GM18511 (cell line): Measurements from ENCODE around the gene SLC66A1.

Experiments used
- ATAC-seq: cut with Tn5 transposase; IDR thresholded peaks from one replicate; pipeline ENCODE4 v1.9.1; 2021; ENCODE audit warnings: mild to moderate bottlenecking, moderate library complexity; ENCODE audit not compliant: unreplicated experiment

Gene SLC66A1

DNA sequence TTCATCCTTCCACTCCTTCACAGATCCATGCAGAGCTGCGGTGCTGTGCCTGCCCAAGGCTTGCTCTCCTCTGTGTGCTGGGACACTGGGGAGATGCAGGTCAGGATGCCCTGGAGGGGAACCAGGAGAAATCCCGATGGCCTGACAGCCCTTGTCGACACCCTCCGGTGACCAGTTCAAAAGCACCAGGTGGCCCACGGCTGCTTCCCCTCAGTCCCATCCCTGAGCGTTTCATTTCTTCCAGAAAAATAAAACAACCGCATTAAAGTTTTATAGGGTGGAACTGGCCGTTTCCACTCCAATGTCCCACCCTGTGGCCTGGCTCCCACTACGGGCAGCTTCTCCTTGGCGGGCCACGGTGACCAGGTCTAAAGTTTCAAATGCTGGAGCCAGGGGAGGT is 48.3 kb downstream of the SLC66A1 start:
- ATAC-seq: no peak

DNA sequence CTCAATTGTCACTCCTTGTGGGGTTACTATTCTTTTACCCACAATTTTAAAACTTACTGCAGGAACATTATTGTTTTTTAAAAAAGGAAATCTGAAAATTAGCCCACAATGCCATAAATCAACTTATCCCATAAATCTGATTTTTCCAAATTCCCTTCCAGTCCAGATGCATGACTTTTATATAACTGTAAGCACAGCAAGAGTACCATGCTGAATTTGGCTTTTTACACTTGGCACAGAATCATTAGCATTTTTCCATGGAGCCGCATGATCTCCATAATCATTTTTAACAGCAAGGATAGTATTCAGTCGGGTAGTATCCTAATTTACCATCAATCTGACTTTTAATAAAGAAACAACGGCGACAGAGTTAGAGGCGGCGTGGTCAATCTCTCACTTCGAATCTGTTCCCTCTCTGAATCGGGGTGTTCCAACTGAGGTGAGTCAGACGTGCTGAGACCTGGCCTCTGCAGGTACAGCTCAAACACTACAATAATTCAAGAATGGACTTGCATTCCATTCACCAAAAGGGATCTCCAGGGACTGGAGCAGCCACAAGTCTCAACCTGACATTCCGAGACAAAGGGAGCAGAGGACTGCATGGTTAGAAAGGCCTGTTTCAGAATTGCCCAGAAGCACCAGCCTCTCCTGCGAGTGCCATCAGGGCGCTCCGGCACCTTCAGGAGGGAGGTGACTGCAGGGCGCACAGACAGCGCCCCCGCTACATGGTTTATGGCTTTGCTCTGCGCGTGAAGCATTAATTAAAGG is 48.9 kb downstream of the SLC66A1 start:
- no peak for ATAC-seq

DNA sequence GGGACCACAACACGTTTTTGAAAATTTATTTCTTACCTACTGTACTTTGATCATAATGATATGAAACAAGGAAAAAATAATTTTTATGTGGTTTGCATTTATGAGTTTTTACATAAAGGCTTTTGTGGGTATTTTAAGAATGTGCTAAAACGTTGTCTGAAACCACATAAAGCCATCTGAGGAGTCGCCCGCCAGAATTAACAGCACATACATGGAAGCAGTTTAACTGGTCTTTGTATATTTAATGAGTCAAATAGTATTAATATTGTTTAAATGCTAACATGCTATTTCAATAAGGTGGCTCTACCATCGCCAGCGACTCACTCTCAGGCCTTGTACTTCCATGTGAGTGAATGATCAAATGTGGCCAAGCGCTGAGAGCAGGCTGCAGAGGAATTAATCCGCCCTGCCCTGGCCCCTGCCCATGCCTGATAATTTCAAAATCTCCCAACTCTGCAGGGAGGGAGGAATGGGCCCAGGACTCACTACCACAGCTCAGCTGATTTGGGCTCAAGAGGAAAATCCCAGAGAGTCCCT is 49.6 kb downstream of the SLC66A1 start:
- ATAC-seq: no peak

DNA sequence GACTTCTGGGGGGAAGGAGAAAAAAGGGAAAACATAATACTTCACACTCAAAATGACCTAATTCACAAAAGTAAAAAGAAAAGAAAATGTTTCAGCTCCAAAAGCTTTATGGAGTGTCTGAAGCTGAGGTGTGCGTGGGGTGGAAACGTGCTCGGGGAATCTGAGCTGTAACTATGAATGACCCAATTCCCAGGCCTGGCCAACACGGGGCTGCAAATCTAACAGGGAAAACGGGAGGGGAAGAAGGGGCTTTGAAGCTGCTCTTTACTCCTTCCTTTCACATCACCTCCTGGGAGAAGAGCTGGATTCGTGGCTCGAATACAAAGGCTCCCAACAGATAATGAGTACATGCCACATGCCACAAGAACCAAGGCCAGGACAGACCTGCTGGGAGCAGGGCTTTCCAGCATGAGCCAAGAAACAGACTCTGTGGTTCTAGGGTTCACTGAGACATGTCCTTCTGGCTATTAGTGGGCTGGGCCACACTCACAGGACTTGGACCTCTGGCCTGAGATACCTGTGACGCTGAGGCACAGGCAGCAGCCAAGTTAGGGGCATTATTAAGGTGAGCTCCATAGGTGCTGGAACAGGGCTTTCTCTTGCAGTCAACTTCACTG is 51.5 kb downstream of the SLC66A1 start:
- ATAC-seq: no peak

DNA sequence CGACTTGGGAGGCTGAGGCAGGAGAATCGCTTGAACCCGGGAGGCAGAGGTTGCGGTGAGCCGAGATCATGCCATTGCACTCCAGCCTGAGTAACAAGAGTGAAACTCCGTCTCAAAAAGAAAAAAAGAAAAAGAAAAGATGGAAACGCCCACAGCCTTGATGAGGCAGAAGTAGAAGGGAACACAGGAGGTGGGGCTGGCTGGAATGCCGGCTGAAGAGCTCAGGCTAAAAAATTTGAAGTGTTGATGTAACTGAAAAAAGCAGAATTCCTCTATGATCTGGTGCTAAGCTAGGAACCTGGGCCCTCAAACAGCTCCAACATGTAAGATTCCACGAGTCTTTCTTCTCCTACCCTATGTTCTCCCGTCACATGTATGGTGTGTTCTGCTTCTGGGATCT is 53.6 kb downstream of the SLC66A1 start:
- ATAC-seq: no peak

DNA sequence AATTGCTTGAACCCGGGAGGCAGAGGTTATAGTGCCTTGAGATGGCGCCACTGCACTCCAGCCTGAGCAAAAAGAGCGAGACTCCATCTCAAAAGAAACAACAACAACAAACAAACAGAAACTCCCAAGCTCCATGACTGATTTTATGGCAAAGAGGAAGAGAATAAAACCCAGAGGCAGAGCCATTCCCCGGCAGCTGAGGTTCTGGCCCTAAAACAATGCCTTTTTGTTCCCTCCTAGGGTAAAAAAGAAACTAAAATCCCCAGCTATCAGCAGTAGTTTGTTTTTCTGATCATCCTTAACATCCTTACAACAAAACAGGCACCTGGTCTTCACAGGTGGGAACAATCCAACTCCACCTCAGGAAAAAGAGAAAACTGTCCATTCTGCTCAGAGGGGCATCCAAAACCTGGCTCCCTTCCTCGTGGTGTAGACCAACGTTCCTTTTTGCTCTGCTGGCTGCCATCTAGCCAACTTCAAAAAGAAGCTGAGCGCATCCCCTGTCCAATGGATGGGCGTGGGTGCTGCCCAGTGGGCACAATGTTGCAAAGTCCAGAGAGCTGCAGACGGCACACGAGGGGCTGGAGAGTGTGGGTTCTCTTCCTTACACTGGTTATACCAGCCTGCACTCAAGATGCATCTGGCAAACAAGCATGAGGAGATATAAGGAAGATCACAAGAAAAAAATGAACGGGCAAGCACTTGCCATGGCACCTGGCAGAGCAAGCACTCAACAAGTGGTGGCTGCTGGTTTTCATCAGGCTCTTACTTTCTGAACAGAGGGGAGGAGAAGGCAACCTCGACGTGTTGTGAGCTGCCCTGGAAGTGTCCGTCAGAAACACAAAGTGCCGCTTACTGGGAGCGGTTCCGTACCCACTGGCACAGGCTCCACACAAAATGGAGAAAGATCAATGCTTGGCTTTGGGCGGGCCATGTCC is 54.7 kb downstream of the SLC66A1 start:
- no peak for ATAC-seq

DNA sequence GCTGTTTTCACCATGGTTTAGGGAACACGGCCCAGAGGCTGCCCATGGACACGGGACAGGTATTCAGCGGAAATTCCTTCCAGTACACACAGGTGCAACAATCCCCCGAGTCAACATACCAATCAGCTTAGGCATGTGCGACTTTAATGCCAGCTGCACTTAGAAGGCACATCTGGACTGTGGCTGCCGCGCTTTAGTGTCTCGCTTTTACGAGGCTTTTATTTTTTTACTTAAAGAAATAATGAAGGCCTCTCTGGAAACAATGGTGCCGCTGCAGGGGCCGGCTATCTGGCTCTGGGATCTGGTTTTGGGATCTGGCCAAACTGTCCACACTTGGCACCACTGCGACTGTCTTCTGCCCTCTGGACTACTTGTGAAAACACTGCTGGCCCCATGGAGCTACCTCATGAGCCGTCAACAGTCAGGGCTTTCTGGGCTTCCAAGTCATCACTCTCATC is 55.5 kb downstream of the SLC66A1 start:
- ATAC-seq: no peak

DNA sequence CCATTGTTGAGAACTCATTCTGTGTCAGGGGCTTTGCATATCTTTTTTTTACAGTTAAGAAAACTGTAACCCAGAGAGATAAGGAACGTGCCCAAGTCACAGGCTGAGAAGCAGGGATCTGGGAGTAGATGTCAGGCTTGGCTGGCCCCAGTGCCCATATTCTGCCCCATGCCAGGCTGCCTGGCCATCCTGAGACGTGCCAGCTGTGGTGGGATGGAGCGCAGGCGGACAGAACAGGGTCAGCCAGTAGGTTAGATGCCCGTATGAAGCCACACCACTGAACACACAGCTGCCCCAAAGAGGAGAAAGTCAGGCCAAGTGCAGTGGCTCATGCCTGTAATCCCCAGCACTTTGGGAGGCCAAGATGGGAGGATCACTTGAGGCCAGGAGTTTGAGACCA is 55.9 kb downstream of the SLC66A1 start:
- ATAC-seq: no peak

DNA sequence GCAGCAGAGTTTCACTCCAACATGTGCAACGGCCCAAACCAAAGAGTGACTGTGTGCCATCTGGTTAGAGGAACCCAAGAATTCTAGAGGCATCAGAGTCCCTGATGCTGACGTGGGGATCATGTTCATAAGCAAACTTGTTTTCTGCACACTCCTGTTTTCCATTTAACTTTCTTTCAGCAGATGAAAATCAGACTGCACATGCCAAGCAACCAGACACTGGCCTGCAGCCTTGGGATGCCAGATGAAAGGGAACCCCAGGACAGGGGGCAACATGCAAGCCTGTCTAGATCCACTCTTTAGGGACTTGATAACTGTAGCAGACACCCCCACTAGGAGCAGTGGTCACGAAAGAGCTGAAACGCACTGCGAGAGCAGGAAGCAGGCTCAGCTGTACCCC is 56.8 kb downstream of the SLC66A1 start:
- ATAC-seq: no peak

DNA sequence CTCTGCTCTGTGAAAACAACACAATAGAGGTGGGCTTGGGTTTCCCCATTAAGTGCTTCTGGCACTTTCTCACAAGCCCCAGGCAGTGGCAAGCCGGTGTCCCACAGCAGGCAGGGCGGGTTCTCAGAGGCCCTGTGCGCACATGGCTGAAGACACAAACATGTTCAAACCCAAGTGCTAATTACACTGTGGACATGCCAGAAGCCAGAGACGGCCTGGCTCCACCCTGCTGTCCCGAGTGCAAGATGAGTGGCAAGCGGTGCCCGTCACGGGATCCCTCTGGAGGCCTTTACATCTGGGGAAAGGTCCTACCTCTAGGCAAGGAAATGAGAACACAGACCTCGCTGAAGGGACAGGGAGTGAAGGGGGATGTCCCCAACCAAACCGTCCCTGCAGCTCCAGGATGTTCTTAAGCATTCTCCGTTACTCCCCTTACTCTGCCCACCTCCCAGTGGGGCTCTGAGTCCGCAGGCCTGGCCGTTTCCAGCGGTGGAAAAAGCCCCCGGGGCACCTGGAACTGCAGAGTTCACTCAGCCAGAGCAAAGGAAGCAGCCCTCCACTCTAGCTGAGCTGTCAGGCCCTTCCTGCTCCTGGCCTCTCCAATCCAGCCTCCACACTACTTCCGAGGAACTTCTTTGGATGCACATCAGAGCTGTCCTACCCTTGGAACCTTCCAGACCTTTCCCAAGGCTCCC is 57.4 kb downstream of the SLC66A1 start:
- ATAC-seq: no peak

DNA sequence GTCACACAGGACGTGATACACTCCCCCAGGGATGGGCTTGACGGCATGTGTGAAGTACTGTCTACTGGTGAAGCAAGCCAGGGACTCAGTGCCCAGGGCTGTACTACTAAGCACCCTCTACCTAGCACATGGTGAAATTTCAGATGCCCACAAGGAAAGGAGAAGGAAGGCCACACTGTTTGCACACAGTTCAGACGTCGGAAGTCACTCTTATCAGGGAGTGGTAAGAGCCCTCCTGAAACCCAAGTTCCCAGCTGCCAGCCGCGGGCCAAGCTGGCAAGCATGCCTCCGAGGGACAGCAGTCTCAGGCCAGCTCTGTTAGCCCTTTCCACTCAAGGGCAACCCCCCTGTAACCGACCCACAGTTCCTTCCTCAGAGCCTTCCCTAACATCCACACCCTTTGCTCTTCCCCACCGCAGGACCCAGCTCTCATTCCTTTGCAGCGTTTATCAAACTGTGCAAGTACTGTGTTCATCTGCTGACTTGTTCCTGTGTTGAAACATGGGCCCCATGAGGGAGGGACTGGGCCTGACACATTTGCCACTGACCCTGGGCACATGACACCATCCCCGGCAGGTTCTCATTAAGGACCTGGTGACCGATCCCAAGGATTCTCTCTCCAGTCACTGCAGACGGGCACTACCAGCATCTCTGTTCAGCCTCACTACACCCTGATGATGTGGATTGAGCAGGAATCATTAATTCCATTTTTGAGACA is 58.5 kb downstream of the SLC66A1 start:
- no peak for ATAC-seq

DNA sequence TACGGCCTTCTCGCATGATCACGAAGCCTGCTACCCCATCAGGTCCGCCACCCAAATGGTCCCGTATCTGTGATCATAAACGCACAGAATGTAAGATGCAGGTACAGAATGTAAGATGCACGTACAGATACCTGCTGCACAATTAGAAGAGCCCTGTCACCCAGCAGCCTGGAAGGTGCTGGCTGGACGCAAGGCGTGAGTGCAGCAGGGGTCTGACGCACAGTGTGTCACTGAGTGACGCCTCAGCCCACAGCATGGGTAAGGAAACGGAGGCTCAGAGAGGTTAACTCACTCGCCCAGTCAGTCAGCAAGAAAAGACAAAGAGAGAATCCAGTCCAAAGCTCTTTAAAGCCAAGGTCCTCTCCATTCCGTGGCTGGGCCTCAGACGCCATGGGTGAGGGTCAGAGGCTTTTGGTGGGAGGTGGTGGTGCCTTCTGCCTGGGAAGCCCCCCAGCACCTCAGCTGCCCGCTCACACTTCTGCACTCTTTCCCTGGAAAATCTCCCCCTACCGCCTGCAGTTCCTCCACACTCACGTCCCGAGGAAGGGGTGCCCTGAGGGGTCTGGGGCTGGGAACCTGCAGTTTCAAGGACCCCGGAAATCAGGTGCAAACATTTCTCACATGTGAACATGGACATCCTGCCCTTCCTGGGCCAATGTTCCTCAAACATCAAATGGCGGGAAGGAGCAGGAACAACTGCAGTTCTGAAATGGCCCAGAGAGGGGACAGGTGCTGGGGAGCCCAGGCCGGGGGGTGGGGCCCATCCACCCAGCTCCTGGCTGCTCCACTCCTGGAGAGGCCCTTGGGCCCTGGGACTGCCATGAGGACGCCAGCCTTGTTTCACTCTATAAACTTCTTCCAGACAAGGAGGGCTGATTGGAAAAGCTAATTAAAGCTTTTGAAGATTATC is 59.4 kb downstream of the SLC66A1 start:
- ATAC-seq: no peak

DNA sequence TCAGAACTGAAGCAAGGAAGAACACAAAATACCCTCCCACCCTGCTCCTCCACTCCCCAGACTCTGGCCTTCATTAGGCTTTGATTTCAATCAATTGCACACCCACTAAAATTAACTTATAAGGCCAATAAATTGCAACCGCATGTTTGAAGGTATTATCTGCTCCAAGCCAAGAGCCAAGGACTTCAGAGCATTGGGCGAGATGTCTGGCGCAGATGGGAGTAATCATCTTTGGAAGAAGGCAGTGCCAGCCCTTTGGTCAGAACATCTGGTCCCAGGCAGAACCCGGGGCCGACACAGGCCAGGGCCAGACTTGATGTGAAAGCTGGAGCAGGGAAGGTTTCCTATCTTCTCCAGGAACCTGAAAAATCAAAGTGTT is 60.0 kb downstream of the SLC66A1 start:
- no peak for ATAC-seq

DNA sequence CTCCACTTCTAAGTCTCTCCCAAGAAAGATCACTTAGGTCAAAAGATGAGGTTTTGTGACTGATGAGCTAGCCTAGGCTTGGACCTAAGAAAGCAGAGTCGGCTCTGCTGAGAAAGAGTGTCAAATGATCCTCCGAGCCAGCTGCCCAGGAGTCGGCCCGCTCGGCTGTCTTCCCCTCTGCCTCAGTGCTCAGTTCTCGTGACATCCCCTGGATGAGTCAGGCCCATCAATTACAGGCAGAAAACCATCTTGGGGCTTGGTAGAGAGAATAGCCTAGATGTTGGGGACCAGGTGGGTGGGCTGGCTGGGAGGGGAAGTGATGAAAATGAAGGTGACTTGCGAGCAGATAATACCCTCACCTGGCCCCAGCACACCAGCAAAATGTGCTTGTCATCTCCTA is 60.5 kb downstream of the SLC66A1 start:
- no peak for ATAC-seq

DNA sequence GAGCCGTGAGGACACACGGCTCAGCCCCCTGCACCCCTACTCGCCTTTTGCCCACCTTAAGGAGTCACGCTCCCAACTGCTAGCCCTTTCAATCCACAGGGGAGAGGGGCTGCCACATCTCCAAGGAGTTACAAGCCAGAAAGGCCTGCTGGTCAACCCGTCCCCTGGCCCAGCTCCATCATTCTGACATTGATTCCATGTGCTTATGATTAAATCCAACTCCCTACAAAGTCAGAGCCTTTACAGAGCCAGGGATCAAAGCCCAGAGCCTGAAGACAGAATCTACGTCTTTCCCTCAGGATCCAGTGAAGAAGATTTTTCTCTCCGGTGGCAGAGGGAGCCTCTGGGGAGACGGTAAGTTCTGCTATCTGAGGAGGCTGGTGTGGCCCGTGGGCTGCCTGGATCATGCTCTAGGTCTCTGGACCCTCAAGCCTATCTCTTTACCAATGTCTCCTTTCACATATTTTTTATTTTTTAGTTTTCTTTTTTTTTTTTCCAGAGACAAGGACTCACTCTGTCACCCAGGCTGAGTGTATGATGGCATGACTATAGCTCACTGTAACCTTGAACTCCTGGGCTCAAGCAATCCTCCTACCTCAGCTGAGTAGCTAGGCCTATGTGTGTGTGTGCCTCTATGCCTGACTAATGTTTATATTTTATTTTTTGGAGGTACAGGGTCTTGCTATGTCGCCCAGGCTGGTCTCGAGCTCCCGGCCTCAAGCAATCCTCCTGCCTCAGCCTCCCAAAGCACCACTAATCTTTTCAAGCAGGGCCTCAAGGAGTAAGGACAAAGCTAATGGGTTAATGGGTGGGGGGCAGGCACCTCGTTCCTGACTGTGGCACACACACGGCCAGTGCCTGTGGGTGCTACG is 61.3 kb downstream of the SLC66A1 start:
- ATAC-seq: no peak

DNA sequence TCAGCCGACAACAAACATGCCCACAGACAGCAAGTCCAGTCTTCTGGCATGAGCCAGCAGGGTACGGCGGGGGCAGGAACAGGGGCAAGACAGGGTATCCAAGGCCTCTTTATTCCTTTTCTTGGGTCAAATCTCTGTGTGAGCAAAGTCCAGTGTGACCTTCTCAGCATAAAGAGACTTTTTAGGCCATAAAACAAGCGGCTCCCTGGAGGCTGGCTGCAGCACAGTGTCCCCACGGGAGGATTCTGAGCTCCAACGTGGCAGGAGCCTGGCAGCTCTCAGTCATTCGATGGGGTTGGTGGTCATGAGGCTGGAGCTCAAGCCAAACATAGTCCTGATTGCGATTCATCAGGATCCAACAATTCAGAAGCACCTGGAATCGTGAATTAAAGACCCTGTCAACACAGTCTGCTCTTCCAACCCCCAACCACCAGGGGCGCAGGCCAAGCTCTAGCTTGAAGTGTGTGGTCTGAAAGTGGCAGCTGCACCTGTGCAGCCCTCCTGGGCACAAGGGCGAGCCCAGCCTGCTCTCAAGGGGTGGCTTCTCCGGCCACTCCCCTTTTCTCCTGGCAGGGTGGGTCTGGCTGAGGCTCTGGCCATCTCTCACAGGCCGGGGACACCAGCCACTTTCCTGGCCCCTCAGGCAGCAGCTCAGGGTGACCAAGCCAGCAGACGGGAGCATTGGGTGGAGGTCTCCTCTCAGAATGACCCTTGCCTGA is 62.1 kb downstream of the SLC66A1 start:
- no peak for ATAC-seq

DNA sequence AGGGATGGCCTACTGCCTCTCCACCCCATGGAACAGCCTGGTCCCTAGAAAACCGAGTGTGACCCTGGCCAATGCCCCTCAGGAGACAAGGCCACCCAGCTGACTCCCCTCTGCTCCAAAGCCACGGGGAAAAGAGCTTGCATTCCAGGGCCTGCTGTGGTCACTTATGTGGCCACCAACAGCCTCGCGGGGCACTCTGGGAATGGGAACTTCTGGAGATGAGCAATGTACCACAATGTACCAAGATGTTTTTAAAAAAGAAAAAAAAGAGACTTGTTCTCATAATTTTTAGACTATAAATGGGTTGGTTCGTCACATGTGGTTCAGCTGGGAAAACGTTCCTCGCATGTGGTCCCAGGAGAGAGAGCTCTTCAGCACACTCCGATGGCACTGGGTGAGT is 62.8 kb downstream of the SLC66A1 start:
- ATAC-seq: no peak
